Body of pancreas (tissue), 4 donors: Measurements from ENCODE around the gene BCL2. TPM values are rescaled to one million over a fixed set of nuclear protein-coding genes. Genes with fewer than 3 reads are reported as not detected.

Experiments used
- ATAC-seq: fragments of 150-250 bp; one replicate; pipeline ENCODE4 v1.9.1; 2016
- DNase-seq, 4 donors: peaks; one replicate each; pipeline ENCODE4 v3.0.0-alpha.2; 2019
- H3K27ac ChIP-seq, 4 donors: fragments of 200-600 bp; sonication (generic); 1 replicate in 3 of 4; 2 replicates in 1 of 4; pipeline versions ENCODE4 v1.5.1 to v1.6.1; 2016 to 2019; ENCODE audit warnings: mild to moderate bottlenecking in 1 of 4, mixed read lengths in 1 of 4, moderate library complexity in 1 of 4
- H3K27me3 ChIP-seq, 2 donors: fragments of 200-600 bp; sonication (generic); one replicate each; pipeline ENCODE4 v1.6.0; 2016; ENCODE audit warnings: mild to moderate bottlenecking in 1 of 2
- H3K36me3 ChIP-seq, 2 donors: fragments of 200-600 bp; sonication (generic); replicated peaks in 1 of 2; 2 replicates each; pipeline ENCODE4 v1.5.1; 2016; ENCODE audit warnings: low read depth in 2 of 2; ENCODE audit not compliant: insufficient read depth in 1 of 2
- H3K4me1 ChIP-seq: fragments of 200-600 bp; sonication (generic); one replicate; pipeline ENCODE4 v1.6.0; 2016
- H3K4me3 ChIP-seq, 2 donors: fragments of 200-600 bp; sonication (generic); 1 replicate in 1 of 2; 2 replicates in 1 of 2; pipeline ENCODE4 v1.5.1; 2016 to 2019
- H3K9me3 ChIP-seq, 3 donors: fragments of 200-600 bp; sonication (generic); 1 replicate in 2 of 3; 2 replicates in 1 of 3; pipeline ENCODE4 v1.5.1; 2016
- POLR2A ChIP-seq, 3 donors: fragments of 450-650 bp; IDR thresholded peaks; one replicate each; pipeline ENCODE4 v1.6.1; 2016; ENCODE audit warnings: antibody characterized with exemption in 3 of 3, mild to moderate bottlenecking in 2 of 3
- WGBS, 2 donors: methylation state at CpG; one replicate each; pipeline ENCODE4 v1.1.5; 2017; 5-methylcytosine and 5-hydroxymethylcytosine counted together
- intact Hi-C: fragments of 100-400 bp; cut with DNase I; formaldehyde crosslinking; loops from one replicate; pipeline ENCODE4 v1.15.1; 2023
- total RNA-seq, 2 donors: library from RNA; depleted of rRNA; stranded (reverse); fragments of >200 nt; gene quantifications; one replicate each; pipeline ENCODE4 v1.1.0, GENCODE V29; 2016
- TF ChIP-seq, protein P1 (sequence below), 7 experiments: fragments of 450-650 bp in 4 of 7; fragments of 200-600 bp in 3 of 7; sonication (generic) in 3 of 7; IDR thresholded peaks; one replicate each; pipeline ENCODE4 v1.5.1; 2016 to 2019; ENCODE audit warnings: antibody characterized with exemption in 7 of 7

BCL2 gene
- total RNA-seq, 2 donors from 2014 or later, result 10.1 to 18.5 TPM

DNA sequence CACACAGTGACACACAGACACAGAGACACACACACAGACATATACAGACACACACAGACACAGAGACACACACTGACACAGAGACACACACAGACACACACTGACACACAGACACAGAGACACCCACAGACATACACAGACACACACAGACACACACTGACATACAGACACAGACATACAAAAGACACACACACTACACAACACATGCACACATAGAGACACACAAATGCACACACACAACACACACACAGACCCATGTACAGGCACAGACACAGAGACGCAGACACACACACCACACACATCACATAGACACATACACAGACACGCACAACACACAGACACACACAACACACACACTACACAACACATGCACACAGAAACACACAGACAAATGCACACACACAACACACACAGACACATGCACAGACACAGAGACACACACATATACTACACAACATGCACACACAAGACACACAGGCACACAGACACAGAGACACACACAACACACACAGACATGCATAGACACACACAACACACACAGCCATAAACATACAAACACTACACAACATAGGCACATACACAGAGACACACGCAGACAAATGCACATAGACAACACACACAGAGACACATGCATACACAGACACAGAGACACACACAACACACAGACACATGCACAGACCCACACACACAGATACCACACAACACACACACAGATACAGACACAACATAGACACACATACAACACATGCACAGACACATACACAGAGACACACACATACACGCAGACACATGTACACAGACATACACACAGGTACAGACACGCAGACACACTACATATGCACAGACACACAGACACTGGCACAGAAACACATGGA is 120.5 kb downstream of the BCL2 start:
- H3K27ac ChIP-seq, result no peak overlapping the region

DNA sequence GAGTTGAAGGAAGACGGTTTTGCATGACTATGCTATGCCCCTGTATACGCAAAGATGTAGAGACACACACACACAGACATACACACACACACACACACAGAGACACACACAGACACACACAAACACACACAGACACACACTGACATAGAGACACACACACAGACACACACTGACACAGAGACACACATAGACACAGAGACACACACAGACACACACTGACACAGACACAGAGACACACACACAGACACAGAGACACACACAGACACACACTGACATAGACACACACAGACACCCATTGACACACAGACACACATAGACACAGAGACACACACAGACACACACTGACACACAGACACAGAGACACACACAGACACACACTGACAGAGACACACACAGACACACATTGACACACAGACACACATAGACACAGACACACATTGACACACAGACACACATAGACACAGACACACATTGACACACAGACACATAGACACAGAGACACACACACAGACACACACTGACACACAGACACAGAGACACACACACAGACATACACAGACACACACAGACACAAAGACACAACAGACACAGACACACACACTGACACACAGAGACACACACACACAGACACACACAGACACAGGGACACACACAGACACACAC is 121.3 kb downstream of the BCL2 start:
- intact Hi-C loops, result no loop called here
- Histone ChIP-seq H3K9me3 (no peaks in the 10 kb centered on the region), H3K27me3 (no peaks in the 10 kb centered on the region), H3K4me1 (no peaks in the 10 kb centered on the region), H3K36me3 (no peaks in the 10 kb centered on the region), H3K4me3 (no peak overlapping the region), H3K27ac (no peak overlapping the region)
- 38 to 58% methylated on average over 2 of the region's 2 CpGs for WGBS, 2 donors
- no peak for DNase-seq
- ATAC-seq, result no peak
- TF ChIP-seq, protein P1, sequence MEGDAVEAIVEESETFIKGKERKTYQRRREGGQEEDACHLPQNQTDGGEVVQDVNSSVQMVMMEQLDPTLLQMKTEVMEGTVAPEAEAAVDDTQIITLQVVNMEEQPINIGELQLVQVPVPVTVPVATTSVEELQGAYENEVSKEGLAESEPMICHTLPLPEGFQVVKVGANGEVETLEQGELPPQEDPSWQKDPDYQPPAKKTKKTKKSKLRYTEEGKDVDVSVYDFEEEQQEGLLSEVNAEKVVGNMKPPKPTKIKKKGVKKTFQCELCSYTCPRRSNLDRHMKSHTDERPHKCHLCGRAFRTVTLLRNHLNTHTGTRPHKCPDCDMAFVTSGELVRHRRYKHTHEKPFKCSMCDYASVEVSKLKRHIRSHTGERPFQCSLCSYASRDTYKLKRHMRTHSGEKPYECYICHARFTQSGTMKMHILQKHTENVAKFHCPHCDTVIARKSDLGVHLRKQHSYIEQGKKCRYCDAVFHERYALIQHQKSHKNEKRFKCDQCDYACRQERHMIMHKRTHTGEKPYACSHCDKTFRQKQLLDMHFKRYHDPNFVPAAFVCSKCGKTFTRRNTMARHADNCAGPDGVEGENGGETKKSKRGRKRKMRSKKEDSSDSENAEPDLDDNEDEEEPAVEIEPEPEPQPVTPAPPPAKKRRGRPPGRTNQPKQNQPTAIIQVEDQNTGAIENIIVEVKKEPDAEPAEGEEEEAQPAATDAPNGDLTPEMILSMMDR (IDR thresholded peaks at IDR 0.05), result no peak
- no peak for TF ChIP-seq POLR2A (IDR thresholded peaks at IDR 0.05)

More for the DNA sequence above, 120.5 kb downstream of the BCL2 start:
- ATAC-seq (no peak), DNase-seq (no peak)
- no peak overlapping the region for H3K4me3 ChIP-seq
- no peaks in the 10 kb centered on the region for H3K4me1 ChIP-seq
- WGBS, 2 donors, result 66 to 88% methylated on average over 3 to 5 of the region's 5 CpGs
- H3K27me3 ChIP-seq, result no peaks in the 10 kb centered on the region
- intact Hi-C loops, result no loop called here
- TF ChIP-seq POLR2A (IDR thresholded peaks at IDR 0.05), result no peak
- TF ChIP-seq, protein P1 (IDR thresholded peaks at IDR 0.05), result no peak
- H3K9me3 ChIP-seq, result no peaks in the 10 kb centered on the region
- no peaks in the 10 kb centered on the region for H3K36me3 ChIP-seq

DNA sequence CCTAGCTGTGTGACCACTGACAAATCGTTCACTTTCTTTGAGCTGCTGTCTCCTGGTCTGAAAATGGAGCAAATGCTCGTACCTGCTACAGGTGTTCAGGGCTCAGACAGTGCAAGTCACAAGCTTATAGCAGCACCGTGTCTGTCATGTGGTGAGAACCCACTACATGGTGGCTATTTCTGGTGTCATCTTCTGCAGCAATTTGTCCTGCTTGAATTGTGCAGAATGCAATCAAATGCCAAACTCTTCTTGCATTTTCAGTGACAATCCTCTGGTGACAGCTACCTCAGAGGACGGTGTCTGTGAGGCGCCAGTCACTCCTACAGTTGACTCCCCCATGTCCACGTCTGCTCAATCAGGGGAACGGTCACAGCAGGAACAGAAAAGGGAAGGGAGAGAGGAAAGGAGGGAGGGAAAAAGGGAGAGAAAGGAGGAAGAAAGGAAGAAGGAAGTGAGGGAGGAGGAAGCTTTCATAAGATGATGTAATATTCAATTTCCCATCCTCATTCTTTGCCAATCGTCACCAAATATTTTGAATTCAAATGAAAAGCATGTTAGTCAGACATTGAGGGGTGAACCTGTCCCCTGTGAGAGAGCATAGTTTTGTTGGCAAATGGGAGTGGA is 122.2 kb downstream of the BCL2 start:
- TF ChIP-seq POLR2A (IDR thresholded peaks at IDR 0.05), result no peak
- TF ChIP-seq, protein P1 (IDR thresholded peaks at IDR 0.05), result no peak
- H3K36me3 ChIP-seq, result no peaks in the 10 kb centered on the region
- no peaks in the 10 kb centered on the region for H3K27me3 ChIP-seq
- DNase-seq (no peak), ATAC-seq (no peak)
- H3K4me3 ChIP-seq, result no peak overlapping the region
- intact Hi-C loops, result no loop called here
- WGBS, 2 donors, result 25 to 33% methylated on average over 8 of the region's 8 CpGs
- H3K9me3 ChIP-seq, result no peaks in the 10 kb centered on the region
- H3K4me1 ChIP-seq, result no peaks in the 10 kb centered on the region
- H3K27ac ChIP-seq, result no peak overlapping the region

DNA sequence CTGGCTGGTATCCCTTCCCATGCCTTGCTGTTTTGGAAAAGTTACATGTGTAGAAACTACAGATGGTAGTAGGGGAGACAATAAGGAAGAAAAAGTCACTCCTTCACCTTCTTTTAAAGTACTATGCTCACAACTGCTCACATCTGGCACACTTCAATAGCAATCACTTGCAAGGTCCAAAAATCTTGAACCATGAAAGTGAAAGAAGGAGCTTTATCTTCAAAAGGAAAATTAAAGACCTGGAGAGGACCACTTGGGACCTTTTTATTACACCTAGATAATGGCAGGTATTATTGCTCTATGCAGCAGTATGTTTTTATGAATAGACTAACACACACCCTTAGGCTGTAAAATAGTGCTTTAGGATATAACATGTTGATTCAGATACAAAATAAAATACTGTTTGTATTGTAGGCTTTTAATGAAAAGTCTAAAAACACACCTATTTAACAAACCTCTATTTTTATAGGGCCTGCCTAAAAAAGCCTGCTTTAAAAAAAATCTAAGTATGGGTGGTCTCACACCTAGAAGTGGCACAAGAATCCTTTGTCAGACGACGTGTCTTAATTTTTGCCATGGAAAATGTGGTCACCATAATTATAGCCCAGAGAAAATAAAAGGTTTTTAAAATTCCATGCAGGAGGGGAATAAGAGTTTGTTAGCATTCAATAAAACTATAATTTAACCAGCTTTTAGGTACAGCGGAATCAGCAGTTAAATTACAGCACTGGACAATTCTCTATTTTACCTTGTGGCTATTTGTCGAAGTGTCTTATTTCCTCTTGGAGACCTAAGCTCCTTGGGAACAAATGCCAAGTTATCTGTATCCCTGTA is 124.0 kb downstream of the BCL2 start:
- intact Hi-C loops, result no loop called here
- H3K27ac ChIP-seq, result no peak overlapping the region
- H3K4me3 ChIP-seq, result no peak overlapping the region
- H3K27me3 ChIP-seq, result no peaks in the 10 kb centered on the region
- no peaks in the 10 kb centered on the region for H3K4me1 ChIP-seq
- ATAC-seq (no peak), DNase-seq (no peak)
- no peaks in the 10 kb centered on the region for H3K9me3 ChIP-seq
- H3K36me3 ChIP-seq, result no peaks in the 10 kb centered on the region
- 82 to 92% methylated on average over 4 of the region's 4 CpGs for WGBS, 2 donors
- TF ChIP-seq, protein P1 (IDR thresholded peaks at IDR 0.05), result no peak
- TF ChIP-seq POLR2A (IDR thresholded peaks at IDR 0.05), result no peak
